ENCODE data around the gene PLEKHM3. TPM values are rescaled to one million over a fixed set of nuclear protein-coding genes. Genes with fewer than 3 reads are reported as not detected.

Gene PLEKHM3
- total and polyA plus RNA-seq, 2 of the 13 experiments (the other 11 are each of a cell fraction or from before 2014, with no cell fraction given), result 4.5 to 4.7 TPM

- TF ChIP-seq THRA (CRISPR knock-in tag; IDR thresholded peaks at IDR 0.05; ENCODE audit: borderline replicate concordance), result peak; percentile 79; the same call in 1 of the 2 replicates
- TF ChIP-seq KMT2B (CRISPR knock-in tag; IDR thresholded peaks at IDR 0.05), result peak; percentile 34; the same call in 1 of the 2 replicates
- TF ChIP-seq ZNF724P (CRISPR knock-in tag; IDR thresholded peaks at IDR 0.05; ENCODE audit: borderline replicate concordance), result peak; percentile 81; the same call in 1 of the 2 replicates
- no peak for TF ChIP-seq PAX8 (CRISPR knock-in tag; IDR thresholded peaks at IDR 0.05; ENCODE audit: borderline replicate concordance)
- peak; percentile 86 for TF ChIP-seq HNRNPK (IDR thresholded peaks at IDR 0.05; ENCODE audit: low read depth, low read length, poor library complexity, severe bottlenecking)
- TF ChIP-seq ZFP90 (CRISPR knock-in tag; IDR thresholded peaks at IDR 0.05; ENCODE audit: borderline replicate concordance), result no peak
- TF ChIP-seq LBX2 (CRISPR knock-in tag; IDR thresholded peaks at IDR 0.05; ENCODE audit: borderline replicate concordance), result no peak; the same call in 1 of the 2 replicates
- TF ChIP-seq, protein P1, sequence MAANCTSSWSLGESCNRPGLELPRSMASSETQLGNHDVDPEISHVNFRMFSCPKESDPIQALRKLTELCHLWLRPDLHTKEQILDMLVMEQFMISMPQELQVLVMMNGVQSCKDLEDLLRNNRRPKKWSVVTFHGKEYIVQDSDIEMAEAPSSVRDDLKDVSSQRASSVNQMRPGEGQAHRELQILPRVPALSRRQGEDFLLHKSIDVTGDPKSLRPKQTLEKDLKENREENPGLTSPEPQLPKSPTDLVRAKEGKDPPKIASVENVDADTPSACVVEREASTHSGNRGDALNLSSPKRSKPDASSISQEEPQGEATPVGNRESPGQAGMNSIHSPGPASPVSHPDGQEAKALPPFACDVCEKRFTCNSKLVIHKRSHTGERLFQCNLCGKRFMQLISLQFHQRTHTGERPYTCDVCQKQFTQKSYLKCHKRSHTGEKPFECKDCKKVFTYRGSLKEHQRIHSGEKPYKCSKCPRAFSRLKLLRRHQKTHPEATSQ (CRISPR knock-in tag; IDR thresholded peaks at IDR 0.05; ENCODE audit: borderline replicate concordance), result peak; percentile 75; the same call in 1 of the 2 replicates
- TF ChIP-seq, protein P2, sequence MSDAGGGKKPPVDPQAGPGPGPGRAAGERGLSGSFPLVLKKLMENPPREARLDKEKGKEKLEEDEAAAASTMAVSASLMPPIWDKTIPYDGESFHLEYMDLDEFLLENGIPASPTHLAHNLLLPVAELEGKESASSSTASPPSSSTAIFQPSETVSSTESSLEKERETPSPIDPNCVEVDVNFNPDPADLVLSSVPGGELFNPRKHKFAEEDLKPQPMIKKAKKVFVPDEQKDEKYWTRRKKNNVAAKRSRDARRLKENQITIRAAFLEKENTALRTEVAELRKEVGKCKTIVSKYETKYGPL (CRISPR knock-in tag; IDR thresholded peaks at IDR 0.05), result no peak
- peak; percentile 48; the same call in 1 of the 2 replicates for TF ChIP-seq ZNF350 (CRISPR knock-in tag; IDR thresholded peaks at IDR 0.05; ENCODE audit: borderline replicate concordance, low read depth)
- TF ChIP-seq ELF4 (CRISPR knock-in tag; IDR thresholded peaks at IDR 0.05; ENCODE audit: borderline replicate concordance), result 0 out of 2 replicates have a peak, but pooled peaks have one; percentile 75
- TF ChIP-seq ISL2 (CRISPR knock-in tag; IDR thresholded peaks at IDR 0.05), result peak; percentile 94
- TF ChIP-seq YEATS2 (CRISPR knock-in tag; IDR thresholded peaks at IDR 0.05; ENCODE audit: borderline replicate concordance), result no peak
- TF ChIP-seq, protein P3, sequence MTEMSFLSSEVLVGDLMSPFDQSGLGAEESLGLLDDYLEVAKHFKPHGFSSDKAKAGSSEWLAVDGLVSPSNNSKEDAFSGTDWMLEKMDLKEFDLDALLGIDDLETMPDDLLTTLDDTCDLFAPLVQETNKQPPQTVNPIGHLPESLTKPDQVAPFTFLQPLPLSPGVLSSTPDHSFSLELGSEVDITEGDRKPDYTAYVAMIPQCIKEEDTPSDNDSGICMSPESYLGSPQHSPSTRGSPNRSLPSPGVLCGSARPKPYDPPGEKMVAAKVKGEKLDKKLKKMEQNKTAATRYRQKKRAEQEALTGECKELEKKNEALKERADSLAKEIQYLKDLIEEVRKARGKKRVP (CRISPR knock-in tag; IDR thresholded peaks at IDR 0.05), result peak in 1 of 2 experiments; percentile 80; a peak in 3 of 4 replicates
- TF ChIP-seq RXRA (CRISPR knock-in tag; IDR thresholded peaks at IDR 0.05), result peak; percentile 67; the same call in 1 of the 2 replicates
- TF ChIP-seq FOXA1 (IDR thresholded peaks at IDR 0.05), result peak; percentile 95
- TF ChIP-seq FOXA1 (CRISPR knock-in tag; IDR thresholded peaks at IDR 0.05), result peak; percentile 98
- TF ChIP-seq CSRNP2 (CRISPR knock-in tag; conservative IDR thresholded peaks at IDR 0.05; ENCODE audit: low read depth), result no peak
- TF ChIP-seq ATF6 (CRISPR knock-in tag; conservative IDR thresholded peaks at IDR 0.05), result no peak
Measured at GRCh38 chr2:207847807-207848544, 177.4 kb downstream of the PLEKHM3 start (continued).

Data from HepG2 (cell line).